GM18858 (cell line): ENCODE results near the gene CDKN3.

ENCODE experiments used
- ATAC-seq: cut with Tn5 transposase; IDR thresholded peaks from one replicate; pipeline ENCODE4 v1.9.1; 2021; ENCODE audit not compliant: unreplicated experiment

The CDKN3 gene, protein sequence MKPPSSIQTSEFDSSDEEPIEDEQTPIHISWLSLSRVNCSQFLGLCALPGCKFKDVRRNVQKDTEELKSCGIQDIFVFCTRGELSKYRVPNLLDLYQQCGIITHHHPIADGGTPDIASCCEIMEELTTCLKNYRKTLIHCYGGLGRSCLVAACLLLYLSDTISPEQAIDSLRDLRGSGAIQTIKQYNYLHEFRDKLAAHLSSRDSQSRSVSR

GRCh38 chr14:54396493-54397335 lies at the start of gene CDKN3:
Gene CDKN3, plus strand, starts transcription at chr14:54397007. Its CDS starts 62 bp downstream, at chr14:54397069.
- peak; percentile 97 for ATAC-seq

GRCh38 chr14:54347044-54347443 lies 49.8 kb upstream of the CDKN3 start:
- ATAC-seq = no peak

- ATAC-seq = no peak
Observed at GRCh38 chr14:54348001-54348611, 48.7 kb upstream of the CDKN3 start.

DNA sequence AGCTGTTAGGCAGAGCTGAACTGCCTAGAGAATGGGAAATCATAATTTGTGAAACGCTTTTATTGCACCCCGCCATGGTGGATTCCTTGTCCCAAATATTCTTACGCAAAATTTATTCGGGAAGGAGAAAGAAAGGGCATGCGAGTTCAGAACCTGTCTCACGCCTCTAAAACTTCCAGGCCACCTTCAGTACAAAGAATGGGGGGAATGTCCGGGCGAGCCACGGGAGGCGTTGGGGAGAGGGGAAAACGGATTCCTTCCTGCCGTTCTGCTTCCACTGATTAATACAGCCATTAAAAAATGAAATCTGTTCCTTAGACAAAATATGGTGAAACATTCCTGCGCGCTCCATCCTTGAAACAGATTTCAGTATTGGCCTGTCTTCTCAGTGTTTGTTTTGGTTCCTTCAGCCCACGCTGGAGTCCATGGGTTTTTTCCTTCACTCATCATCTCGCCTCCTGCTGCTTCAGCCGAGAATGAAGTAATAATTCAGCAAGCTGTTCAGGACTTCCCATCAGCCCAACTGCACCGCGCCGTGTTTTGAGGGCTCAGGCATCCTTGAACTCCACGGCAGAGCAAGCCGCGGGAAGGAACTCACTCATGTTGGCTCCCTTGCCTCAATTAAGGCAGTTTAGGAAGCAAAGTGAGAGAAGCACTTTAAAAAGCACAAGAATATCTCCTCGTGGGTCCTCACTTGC lies 47.7 kb upstream of the CDKN3 start:
- no peak for ATAC-seq

DNA sequence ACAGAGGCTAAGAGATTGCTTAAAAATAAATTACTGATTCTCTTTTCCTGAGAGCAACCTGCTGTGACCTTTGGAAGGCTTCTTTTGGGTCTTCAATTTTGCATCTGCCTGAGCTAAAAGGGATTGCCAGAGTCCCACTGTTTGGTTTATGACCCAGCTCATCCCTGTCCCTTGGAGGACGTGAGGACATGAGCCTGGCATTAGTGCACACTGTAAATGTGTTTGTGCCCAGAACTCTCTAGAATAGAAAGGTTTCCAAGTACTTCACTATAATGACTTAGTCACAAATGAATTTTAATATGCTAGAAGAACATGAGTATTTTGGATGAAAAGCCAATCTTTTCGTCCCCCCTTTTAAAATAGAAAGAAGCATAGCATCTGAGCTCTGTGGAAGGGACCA lies 47.1 kb upstream of the CDKN3 start:
- ATAC-seq = no peak

GRCh38 chr14:54350203-54350602 lies 46.6 kb upstream of the CDKN3 start:
- ATAC-seq = no peak

DNA sequence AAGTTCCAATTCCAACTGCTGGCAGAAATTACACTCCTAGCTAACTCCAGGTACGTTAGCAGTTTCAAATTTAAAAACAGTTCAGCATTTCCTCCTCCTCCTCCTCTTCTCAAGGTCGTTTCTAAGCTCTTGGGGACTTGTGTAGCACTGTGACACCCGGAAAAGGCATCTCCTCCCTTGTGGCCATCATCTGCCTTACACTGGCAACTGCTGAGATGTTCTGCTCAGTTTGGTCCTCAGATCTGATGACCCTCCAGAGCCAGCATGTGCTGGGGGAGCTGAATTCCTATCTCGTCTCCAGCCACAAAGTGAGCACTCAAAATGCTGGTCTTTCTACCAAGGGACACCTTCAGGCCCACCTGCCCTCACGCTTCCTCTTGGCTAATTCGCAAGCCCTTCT lies 43.5 kb upstream of the CDKN3 start:
- no peak for ATAC-seq

GRCh38 chr14:54353694-54354093 lies 43.1 kb upstream of the CDKN3 start:
- ATAC-seq = no peak

DNA sequence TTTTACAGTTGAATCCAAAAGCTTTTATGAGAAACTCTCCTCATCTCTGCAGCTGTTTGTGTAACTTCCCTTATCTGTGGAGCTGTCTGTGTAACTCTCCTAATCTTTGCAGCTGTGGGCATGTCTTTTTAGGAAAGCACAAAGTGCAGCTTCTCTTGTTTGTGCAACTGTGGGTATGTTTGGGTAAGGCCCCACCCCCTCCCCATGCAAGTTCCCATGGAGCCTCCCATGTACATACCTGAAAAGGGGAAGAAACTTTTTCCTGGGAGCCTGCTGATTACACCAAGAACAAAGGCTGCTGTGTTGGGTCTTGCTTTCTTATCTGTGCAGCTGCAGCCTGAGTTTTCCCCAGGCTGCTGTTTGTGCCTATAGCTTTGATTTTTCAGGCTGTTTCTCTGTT lies 42.7 kb upstream of the CDKN3 start:
- ATAC-seq = no peak

- ATAC-seq = no peak
Observed at GRCh38 chr14:54354968-54355641, 41.7 kb upstream of the CDKN3 start.

DNA sequence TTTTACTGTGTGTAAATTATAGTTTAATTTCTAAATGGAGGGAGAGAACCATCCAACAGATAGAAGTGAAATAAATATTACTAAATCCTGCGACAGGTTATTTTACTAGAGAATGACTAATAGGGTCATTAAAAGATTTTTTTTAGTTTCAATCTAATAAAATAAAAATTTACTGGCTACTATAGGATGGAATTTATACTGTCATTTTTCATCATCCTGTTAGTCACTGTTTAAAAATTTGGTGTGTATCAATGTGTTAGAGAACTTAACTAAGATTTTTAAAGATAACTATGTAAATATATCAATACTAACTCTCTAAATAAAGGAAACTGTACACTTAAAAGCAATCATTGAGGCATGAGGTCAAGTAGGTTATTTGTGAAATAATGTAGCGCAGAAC lies 41.1 kb upstream of the CDKN3 start:
- no peak for ATAC-seq

DNA sequence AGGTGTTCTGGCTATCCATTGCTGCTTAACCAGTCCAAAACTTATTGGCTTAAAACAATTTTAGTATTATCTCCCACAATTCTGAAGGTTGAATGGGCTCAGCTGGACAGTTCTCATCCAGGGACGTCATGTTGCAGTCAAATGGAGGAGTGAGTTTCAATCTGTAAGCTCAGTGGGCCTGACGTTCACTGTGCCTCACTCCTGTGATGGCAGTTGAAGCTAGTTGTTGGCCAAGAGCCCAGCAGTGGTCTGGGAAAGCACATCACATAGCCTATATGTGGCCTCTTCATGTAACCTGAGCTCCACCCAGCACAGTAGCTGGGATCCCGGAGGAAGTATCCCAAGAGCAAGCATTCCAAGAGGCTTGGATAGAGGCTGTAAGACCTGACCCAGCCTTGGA lies 40.6 kb upstream of the CDKN3 start:
- no peak for ATAC-seq

DNA sequence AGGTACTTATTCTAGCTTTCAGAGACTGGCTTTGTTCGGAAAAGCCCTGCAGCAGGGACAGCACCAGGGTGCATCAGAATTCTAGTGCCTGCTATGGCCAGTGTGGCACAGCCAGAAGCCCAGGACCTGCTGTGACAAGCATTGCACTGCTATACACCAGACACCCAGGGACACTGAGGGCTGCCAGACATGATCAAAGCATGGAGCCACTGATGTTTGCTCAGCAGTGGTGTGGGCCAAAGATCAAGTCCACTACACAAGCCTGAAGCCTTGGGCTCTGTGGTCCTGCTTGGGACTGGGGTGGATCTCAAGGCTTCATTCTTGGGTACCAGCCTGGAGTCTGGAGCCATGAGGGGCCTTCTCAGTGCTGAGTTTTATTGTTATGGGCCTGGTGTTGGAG lies 36.1 kb upstream of the CDKN3 start:
- no peak for ATAC-seq

DNA sequence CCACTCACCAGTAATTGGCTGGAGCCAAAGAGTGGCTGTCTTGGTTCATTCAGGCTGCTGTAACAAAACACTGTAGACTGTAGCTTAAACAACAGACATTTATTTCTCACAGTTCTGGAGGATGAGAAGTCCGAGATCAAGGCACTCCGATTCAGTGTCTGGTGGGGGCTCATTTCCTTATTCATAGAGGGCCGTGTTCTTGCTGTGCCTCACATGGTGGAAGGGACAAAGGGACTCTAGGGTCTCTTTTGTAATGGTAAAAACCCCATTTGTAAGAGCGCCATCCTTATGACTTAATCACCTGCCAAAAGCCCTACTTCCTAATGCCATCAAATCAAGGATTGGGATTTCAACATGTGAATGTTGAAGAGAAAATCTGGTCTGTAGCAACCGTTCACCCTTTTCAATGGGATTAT lies 34.7 kb upstream of the CDKN3 start:
- ATAC-seq = no peak

- no peak for ATAC-seq
Observed at GRCh38 chr14:54362759-54363437, 33.9 kb upstream of the CDKN3 start.

DNA sequence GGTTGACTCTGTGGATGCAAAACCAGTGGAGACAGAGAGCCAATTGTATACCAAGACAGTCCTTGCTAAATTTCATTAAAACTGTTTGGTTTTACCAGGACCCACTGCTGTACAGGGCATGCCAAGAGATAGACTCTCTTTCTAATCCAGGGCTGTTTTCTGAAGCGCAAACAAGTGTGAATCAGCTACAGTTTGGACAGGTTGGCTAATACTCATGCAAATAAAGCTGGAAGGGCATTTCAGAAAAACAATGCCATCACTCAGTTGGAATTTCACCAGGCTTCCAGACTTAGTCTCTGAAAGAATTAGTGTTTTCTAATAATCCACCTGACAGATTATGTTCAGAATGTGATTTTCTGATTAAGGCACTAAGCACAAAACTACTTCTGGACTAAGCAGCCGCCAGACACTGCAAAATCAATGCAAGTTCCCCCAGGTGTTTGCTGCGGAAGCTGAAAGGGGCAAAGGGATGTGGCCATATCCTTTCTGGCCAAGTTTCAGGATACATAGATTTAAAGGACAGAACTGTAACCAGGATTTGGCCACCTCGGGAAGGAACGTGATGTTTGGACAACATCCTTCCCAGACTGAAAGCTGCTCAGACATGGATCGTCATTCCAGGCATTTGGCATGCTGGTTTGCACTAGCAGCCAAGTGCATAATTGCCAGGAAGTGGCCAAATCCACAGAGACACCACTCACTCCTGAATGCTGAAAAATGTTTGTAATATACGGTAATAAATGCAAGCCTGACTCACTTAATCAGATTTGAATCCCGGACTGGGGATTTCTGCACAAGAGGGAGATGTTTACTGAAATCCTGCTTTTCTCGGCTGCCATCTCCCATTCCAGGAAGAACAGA lies 32.0 kb upstream of the CDKN3 start:
- no peak for ATAC-seq

DNA sequence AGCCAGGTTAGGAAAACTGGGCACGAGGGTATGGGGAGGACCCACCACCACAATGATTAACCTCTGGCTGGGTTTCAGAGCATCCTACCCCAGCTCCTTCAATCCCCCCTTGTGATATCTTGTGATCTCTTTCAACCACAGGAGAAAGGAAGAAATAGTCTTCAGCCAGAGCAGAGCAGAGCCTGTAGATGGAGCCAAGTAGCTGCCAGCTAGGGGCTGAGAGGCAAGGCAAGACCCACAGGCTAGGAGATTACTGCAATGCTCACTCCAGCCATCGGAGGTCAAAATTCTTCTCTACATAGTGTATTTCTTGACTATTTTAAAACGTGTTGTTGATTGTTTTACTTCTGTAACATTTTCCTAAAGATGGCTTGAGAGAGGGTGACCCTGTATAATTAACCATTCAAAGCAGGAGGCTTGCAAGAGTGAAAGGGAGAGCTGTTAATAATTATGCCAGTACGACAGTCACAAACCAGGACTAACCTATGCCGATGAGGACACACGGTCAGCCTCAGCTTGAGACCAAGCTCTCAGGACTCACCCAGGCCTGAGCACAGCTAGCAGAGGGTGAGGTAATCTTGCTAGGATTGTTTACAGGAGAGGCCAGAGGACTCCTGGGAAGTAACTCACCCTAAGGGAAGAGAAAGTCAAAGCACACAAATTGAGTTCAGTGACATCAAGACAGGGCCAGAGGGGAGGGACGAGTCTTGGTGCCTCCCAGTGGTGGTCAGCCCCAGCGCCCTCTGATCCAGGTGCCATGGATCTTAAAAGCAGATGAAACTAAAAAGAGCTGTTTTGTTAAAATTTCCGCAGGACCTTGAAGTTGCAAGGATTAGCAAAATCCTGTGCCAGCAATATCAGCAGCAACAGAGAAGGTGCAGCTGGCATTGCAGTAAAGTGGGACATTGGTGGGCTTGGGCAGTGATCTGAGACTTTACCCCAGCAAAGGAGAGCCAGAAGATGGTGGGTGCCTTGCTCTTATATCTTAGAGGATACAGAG lies 29.8 kb upstream of the CDKN3 start:
- peak; percentile 51 for ATAC-seq

DNA sequence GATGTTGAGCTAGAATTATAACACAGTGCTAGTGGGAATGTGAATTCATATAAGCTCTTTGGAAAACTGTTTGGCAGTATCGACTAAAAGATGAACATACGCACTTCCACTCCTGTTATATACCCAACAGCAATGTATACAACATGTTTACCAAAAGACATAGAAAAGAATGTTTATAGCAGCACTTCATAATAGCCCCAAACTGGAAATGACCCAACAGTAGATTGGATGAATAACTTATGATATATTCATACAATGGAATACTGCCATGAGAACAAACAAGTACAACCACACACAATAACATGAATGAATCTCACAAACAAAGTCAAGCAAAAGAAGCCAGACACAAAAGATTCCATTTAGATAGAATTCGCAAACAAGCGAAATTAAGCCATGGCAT lies 28.5 kb upstream of the CDKN3 start:
- no peak for ATAC-seq
